Epithelial cell of prostate (primary cell): ENCODE data around the gene HOXA7.

Experiments used
- DNase-seq: peaks from one replicate; pipeline ENCODE4 v3.0.0-alpha.2; 2011; ENCODE audit warnings: low read depth, low spot score
- H3K27ac ChIP-seq: fragments of 450-650 bp; 2 replicates; pipeline ENCODE4 v1.5.1; 2017; ENCODE audit warnings: mild to moderate bottlenecking

Gene HOXA7

GRCh38 chr7:27182861-27183681 lies 26.6 kb upstream of the HOXA7 start:
- DNase-seq, result no peak
- H3K27ac ChIP-seq, result peak overlapping the region; percentile 90

- H3K27ac ChIP-seq, result no peak overlapping the region
- DNase-seq, result no peak
Measured at GRCh38 chr7:27182285-27182841, 25.9 kb upstream of the HOXA7 start.

- no peak for DNase-seq
- no peak overlapping the region for H3K27ac ChIP-seq
Measured at GRCh38 chr7:27181795-27182275, 25.4 kb upstream of the HOXA7 start.

- DNase-seq, result no peak
- peak overlapping the region; percentile 93 for H3K27ac ChIP-seq
Measured at GRCh38 chr7:27180431-27181420, 24.3 kb upstream of the HOXA7 start.

- peak overlapping the region; percentile 93 for H3K27ac ChIP-seq
- DNase-seq, result no peak
Measured at GRCh38 chr7:27179503-27180430, 23.3 kb upstream of the HOXA7 start.

- DNase-seq, result no peak
- peak overlapping the region; percentile 93 for H3K27ac ChIP-seq
Measured at GRCh38 chr7:27179030-27179429, 22.6 kb upstream of the HOXA7 start.

GRCh38 chr7:27178366-27178765 lies 21.9 kb upstream of the HOXA7 start:
- peak overlapping the region; percentile 93 for H3K27ac ChIP-seq
- DNase-seq, result no peak

- peak overlapping the region; percentile 93 for H3K27ac ChIP-seq
- no peak for DNase-seq
Measured at GRCh38 chr7:27177795-27178320, 21.4 kb upstream of the HOXA7 start.

- peak overlapping the region; percentile 93 for H3K27ac ChIP-seq
- DNase-seq, result no peak
Measured at GRCh38 chr7:27176962-27177794, 20.7 kb upstream of the HOXA7 start.

GRCh38 chr7:27176524-27176845 lies 20.0 kb upstream of the HOXA7 start:
- H3K27ac ChIP-seq, result peak overlapping the region; percentile 93
- no peak for DNase-seq

- H3K27ac ChIP-seq, result peak overlapping the region; percentile 93
Measured at GRCh38 chr7:27175626-27176523, 19.4 kb upstream of the HOXA7 start.

GRCh38 chr7:27174874-27175625 lies 18.6 kb upstream of the HOXA7 start:
- peak overlapping the region; percentile 93 for H3K27ac ChIP-seq
- DNase-seq, result peak; percentile 67

More at GRCh38 chr7:27175626-27176523, 19.4 kb upstream of the HOXA7 start:
- no peak for DNase-seq

GRCh38 chr7:27173956-27174873 lies 17.7 kb upstream of the HOXA7 start, which contains the start of gene HOXA10:
TSS of gene HOXA10 (minus strand) at chr7:27174320. CDS start at chr7:27174306, 14 bp downstream.
- peak within 1 kb of the TSS; percentile 93 for H3K27ac ChIP-seq
- DNase-seq, result no peak

- peak overlapping the region; percentile 93 for H3K27ac ChIP-seq
- no peak for DNase-seq
Measured at GRCh38 chr7:27173511-27173955, 17.1 kb upstream of the HOXA7 start.

GRCh38 chr7:27172823-27173510 lies 16.5 kb upstream of the HOXA7 start:
- peak overlapping the region; percentile 93 for H3K27ac ChIP-seq

More at GRCh38 chr7:27172823-27173510, 16.5 kb upstream of the HOXA7 start:
- no peak for DNase-seq
